ENCODE measurements around the gene ART4.

ART4 gene

DNA sequence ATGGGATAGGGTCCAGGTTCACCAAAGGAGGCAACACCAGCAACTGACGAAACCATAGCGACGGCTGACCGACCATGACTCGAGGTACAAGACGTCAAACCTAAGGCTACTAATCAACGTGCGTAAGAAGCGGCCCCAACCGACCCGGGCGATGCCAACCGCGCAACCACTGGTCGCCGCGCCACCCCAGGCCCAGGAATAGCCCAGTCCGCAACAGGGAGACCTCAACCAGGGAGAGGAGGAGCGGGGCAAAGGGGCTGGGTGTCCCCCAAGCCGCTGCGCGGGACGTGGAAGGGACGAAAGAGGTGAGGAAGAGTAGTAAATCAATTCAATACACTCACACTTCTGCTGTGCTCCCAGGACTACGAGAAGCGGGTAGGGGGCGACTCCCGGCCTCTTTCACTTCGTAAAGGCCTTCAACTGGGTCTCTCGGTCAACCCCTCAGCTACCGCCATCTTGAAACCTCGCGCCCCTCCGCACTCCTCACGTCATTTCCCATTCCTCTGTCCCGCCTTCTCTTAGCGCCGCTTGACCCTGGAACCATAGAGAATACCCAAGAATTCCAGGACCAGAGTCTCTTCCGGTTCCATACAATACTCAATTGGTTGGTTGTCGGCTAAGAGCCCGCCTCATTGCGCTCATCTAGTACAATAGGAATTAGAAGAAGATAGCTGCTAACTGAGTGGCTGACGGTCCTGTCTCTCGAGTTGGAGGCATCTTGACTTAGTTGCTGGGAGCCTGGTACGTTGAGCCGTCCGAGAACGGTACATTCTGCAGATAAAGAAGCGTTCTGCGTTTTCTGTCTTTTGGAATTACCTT, 40.1 kb downstream of the ART4 start, which contains the start of the genes C12orf60 and WBP11:
Gene C12orf60, plus strand, starts transcription at position 660 of the 819 bp plus-strand sequence. CDS start 19,266 bp downstream, outside the sequence.
Gene WBP11, minus strand, starts transcription at position 468 of the 819 bp plus-strand sequence. CDS start 2,095 bp downstream, outside the sequence.
- Histone ChIP-seq H3K36me3 (ENCODE audit: insufficient read depth, low read depth, low read length) (peaks cover 19% of the 10 kb centered on the region), H3K4me1 (ENCODE audit: insufficient read depth, low read length) (peaks cover 9% of the 10 kb centered on the region; the same call in 1 of the 2 replicates), H3K27ac (ENCODE audit: low read length) (peak within 1 kb of the TSS; percentile 85), H3K9ac (ENCODE audit: low read depth, low read length) (peak within 1 kb of the TSS; percentile 96), H3K4me3 (ENCODE audit: low read length) (peak within 1 kb of the TSS; percentile 79), H3K27me3 (ENCODE audit: insufficient read depth, low read length) (no peaks in the 10 kb centered on the region), H3K9me3 (ENCODE audit: insufficient read depth, low read depth, low read length) (no peaks in the 10 kb centered on the region)

DNA sequence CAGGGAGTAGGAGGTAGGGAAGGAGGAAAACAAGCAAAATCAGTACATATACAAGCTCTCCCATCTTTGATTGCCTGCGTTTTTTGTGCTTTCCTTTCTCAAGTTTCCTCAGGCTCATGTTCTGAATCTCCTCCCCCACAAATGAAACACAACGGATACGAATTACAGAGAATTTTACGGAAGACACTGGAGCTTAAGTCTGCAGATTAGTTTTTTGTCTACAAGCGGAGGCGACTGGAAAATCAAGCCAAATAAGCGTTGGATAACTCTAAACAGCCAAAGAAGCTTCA, 40.7 kb downstream of the ART4 start:
- Histone ChIP-seq H3K27me3 (ENCODE audit: insufficient read depth, low read length) (no peaks in the 10 kb centered on the region), H3K36me3 (ENCODE audit: insufficient read depth, low read depth, low read length) (peaks cover 25% of the 10 kb centered on the region), H3K4me3 (ENCODE audit: low read length) (peak overlapping the region; percentile 79), H3K27ac (ENCODE audit: low read length) (peak overlapping the region; percentile 85), H3K9ac (ENCODE audit: low read depth, low read length) (peak overlapping the region; percentile 96), H3K9me3 (ENCODE audit: insufficient read depth, low read depth, low read length) (no peaks in the 10 kb centered on the region), H3K4me1 (ENCODE audit: insufficient read depth, low read length) (peaks cover 9% of the 10 kb centered on the region; the same call in 1 of the 2 replicates)

DNA sequence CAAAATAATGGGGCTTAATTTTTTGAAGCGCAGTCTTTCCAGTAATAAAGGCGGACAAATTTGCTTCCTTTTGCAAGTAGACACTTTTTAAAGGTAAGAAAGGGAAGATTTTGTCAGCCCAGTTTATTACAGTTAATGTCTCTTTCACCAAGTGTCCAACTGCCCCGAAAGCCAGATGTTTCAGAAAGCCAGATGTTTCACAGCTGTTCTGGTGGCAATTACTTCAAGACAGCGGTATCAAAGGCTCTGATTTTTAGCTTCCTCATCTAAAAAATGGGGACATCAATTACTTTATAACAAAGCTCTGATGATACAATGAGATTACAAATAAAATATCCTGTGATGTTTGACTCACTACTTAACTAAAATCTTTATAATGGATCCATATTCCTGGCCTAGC, 41.1 kb downstream of the ART4 start:
- Histone ChIP-seq H3K27me3 (ENCODE audit: insufficient read depth, low read length) (no peaks in the 10 kb centered on the region), H3K36me3 (ENCODE audit: insufficient read depth, low read depth, low read length) (peaks cover 29% of the 10 kb centered on the region), H3K4me1 (ENCODE audit: insufficient read depth, low read length) (peaks cover 9% of the 10 kb centered on the region; the same call in 1 of the 2 replicates), H3K9me3 (ENCODE audit: insufficient read depth, low read depth, low read length) (no peaks in the 10 kb centered on the region), H3K9ac (ENCODE audit: low read depth, low read length) (peak overlapping the region; percentile 96), H3K4me3 (ENCODE audit: low read length) (peak overlapping the region; percentile 79), H3K27ac (ENCODE audit: low read length) (peak overlapping the region; percentile 85)

DNA sequence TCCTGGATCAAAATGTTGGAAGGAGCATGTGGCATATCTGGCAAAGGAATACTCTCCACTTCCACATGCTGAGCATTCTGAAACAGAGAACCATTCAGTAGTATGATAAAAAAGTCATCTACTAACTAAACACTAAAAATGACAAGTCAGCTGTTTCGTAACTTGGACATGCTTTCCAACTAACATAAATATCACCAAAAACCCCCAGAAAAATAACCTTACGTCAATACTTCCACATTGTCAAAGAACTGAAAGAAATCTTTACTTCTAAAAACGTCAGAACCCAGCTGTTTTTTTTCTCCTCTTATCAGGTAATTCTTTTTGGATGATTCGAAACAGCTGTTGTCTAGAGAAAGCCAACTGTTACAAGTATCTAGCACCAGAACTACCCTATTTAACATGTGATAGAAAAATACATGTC, 48.3 kb downstream of the ART4 start:
- Histone ChIP-seq H3K4me3 (ENCODE audit: low read length) (no peak overlapping the region), H3K4me1 (ENCODE audit: insufficient read depth, low read length) (no peaks in the 10 kb centered on the region), H3K27me3 (ENCODE audit: insufficient read depth, low read length) (no peaks in the 10 kb centered on the region), H3K9me3 (ENCODE audit: insufficient read depth, low read depth, low read length) (no peaks in the 10 kb centered on the region), H3K27ac (ENCODE audit: low read length) (no peak overlapping the region), H3K9ac (ENCODE audit: low read depth, low read length) (no peak overlapping the region), H3K36me3 (ENCODE audit: insufficient read depth, low read depth, low read length) (peaks cover 98% of the 10 kb centered on the region)

DNA sequence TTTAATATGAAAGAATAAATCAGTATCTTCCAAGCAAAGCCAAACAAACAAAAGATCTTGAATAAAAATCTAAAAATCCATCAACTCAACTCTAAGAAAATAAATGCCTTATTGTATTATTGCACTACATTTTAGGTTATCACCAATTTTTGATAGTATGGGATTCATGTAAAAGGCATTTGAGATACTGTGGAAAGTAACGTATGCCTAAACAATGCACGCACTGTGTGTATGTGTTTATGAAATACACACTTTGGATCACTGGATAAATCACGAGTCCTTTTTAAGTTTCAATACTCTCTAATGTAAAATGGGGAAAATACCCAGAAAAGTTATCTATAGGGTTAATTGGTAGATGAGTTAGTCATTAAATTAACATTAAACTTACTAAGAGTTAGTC, 57.8 kb downstream of the ART4 start:
- Histone ChIP-seq H3K9ac (ENCODE audit: low read depth, low read length) (no peak overlapping the region), H3K4me3 (ENCODE audit: low read length) (no peak overlapping the region), H3K27ac (ENCODE audit: low read length) (no peak overlapping the region), H3K36me3 (ENCODE audit: insufficient read depth, low read depth, low read length) (peaks cover 65% of the 10 kb centered on the region), H3K9me3 (ENCODE audit: insufficient read depth, low read depth, low read length) (no peaks in the 10 kb centered on the region), H3K4me1 (ENCODE audit: insufficient read depth, low read length) (no peaks in the 10 kb centered on the region), H3K27me3 (ENCODE audit: insufficient read depth, low read length) (no peaks in the 10 kb centered on the region)

DNA sequence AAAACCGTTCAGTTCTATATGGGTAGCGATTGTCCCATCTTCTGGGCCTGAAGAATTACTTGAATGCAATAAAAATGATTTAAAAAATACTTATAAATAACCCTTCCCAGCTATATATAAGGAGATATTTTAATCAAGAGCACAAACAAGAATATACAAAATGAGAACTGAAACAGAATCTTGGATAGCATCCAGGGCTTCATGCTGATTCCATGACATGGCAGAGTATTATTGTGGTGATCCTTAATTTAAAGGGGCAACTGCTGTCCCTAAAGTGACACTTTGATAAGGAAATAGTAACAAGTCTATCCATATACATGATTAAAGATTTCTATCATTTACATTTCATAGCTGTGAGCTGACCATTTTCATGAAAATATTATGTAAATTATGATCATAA, 58.9 kb downstream of the ART4 start:
- Histone ChIP-seq H3K9me3 (ENCODE audit: insufficient read depth, low read depth, low read length) (no peaks in the 10 kb centered on the region), H3K27me3 (ENCODE audit: insufficient read depth, low read length) (no peaks in the 10 kb centered on the region), H3K4me1 (ENCODE audit: insufficient read depth, low read length) (no peaks in the 10 kb centered on the region), H3K27ac (ENCODE audit: low read length) (no peak overlapping the region), H3K36me3 (ENCODE audit: insufficient read depth, low read depth, low read length) (peaks cover 54% of the 10 kb centered on the region), H3K9ac (ENCODE audit: low read depth, low read length) (no peak overlapping the region), H3K4me3 (ENCODE audit: low read length) (no peak overlapping the region)

DNA sequence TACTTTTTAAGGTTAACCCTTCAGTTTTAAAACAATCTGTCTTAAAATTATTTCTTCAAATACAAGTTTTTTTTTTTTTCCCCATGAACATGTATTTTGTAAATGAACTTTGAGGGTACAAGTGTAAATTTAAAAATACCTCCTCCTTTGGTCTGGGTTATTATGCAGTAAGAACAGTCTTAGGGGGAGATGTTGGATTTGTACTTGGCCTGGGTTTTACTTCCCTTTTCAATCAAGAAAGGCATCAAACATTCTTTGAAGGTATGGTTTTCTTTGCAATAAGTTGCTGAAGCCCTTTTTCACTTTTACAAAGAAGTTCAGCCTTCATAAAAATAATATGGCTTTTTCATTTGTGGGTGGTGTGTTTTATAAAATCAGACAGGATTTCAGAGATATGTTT, 60.6 kb downstream of the ART4 start:
- no peak overlapping the region for H3K27ac ChIP-seq (ENCODE audit: low read length)
- H3K9me3 ChIP-seq (ENCODE audit: insufficient read depth, low read depth, low read length) = no peaks in the 10 kb centered on the region
- no peak overlapping the region for H3K4me3 ChIP-seq (ENCODE audit: low read length)
- H3K9ac ChIP-seq (ENCODE audit: low read depth, low read length) = no peak overlapping the region
- H3K36me3 ChIP-seq (ENCODE audit: insufficient read depth, low read depth, low read length) = peaks cover 37% of the 10 kb centered on the region
- H3K4me1 ChIP-seq (ENCODE audit: insufficient read depth, low read length) = no peaks in the 10 kb centered on the region
- H3K27me3 ChIP-seq (ENCODE audit: insufficient read depth, low read length) = no peaks in the 10 kb centered on the region

DNA sequence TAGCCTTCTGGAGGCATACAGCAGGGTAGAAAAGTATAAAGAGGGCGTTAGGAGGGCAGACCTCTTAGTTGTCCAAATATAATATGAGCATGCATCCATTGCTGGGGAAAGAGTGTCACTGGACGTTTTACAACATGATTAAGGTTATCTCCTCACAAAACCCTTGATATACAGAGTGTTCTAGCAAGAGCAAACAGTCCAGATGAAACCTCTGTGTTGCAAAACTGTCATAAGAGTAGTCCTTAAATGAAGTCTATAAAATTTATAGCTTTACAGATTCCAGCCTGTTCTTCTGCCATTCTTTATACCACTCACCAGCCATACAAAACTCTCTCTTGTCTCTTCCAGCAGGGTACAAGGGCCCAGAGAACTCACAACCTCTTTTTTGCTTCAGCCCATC, 61.8 kb downstream of the ART4 start:
- Histone ChIP-seq H3K27me3 (ENCODE audit: insufficient read depth, low read length) (no peaks in the 10 kb centered on the region), H3K4me1 (ENCODE audit: insufficient read depth, low read length) (0 out of 2 replicates have a peak, but pooled peaks cover 4% of the 10 kb centered on the region), H3K27ac (ENCODE audit: low read length) (no peak overlapping the region), H3K9ac (ENCODE audit: low read depth, low read length) (no peak overlapping the region), H3K4me3 (ENCODE audit: low read length) (no peak overlapping the region), H3K9me3 (ENCODE audit: insufficient read depth, low read depth, low read length) (no peaks in the 10 kb centered on the region), H3K36me3 (ENCODE audit: insufficient read depth, low read depth, low read length) (peaks cover 25% of the 10 kb centered on the region)

DNA sequence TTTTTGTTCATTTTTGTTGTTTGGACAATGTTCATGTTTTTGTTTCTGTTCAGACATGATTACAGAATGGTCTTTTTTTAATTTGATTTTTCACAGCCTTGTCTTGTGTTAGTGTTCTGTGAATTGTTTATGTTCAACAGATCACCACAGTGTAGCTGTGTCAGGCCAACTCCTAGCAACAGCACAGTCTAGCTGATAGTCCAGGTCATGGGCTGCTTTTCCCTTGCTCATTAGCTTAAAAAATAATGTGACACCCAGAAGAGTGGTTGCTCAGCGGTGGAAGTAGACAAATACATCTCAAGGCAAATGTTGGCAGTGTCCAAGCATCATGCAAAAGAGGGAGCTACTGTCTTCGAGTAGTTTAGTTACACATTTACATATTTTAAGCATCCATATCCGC, 62.5 kb downstream of the ART4 start:
- H3K9ac ChIP-seq (ENCODE audit: low read depth, low read length) = no peak overlapping the region
- H3K4me1 ChIP-seq (ENCODE audit: insufficient read depth, low read length) = peaks cover 9% of the 10 kb centered on the region; the same call in 1 of the 2 replicates
- no peaks in the 10 kb centered on the region for H3K9me3 ChIP-seq (ENCODE audit: insufficient read depth, low read depth, low read length)
- H3K27ac ChIP-seq (ENCODE audit: low read length) = no peak overlapping the region
- H3K36me3 ChIP-seq (ENCODE audit: insufficient read depth, low read depth, low read length) = peaks cover 18% of the 10 kb centered on the region
- no peak overlapping the region for H3K4me3 ChIP-seq (ENCODE audit: low read length)
- no peaks in the 10 kb centered on the region for H3K27me3 ChIP-seq (ENCODE audit: insufficient read depth, low read length)

DNA sequence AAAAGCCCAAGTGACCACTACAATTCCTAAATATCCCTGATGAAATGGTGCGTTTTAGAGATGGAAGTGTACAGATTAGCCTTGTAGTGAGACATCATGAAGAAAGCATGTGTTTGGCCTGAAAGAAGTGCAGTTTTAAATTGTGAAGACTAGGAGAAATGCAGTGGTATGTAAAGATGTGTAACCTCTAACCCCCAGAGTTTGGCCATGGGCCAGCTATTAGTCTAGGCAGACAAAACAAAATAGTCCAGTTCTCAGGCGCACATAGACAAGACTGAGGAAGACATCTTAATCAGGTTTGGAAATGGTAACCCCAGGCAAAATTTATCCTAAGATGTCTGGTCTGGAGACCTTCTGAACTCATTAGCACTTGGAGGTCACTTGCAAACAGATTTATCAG, 63.5 kb downstream of the ART4 start:
- no peaks in the 10 kb centered on the region for H3K9me3 ChIP-seq (ENCODE audit: insufficient read depth, low read depth, low read length)
- H3K36me3 ChIP-seq (ENCODE audit: insufficient read depth, low read depth, low read length) = peaks cover 8% of the 10 kb centered on the region; the same call in 1 of the 2 replicates
- peaks cover 13% of the 10 kb centered on the region; the same call in 1 of the 2 replicates for H3K4me1 ChIP-seq (ENCODE audit: insufficient read depth, low read length)
- no peak overlapping the region for H3K27ac ChIP-seq (ENCODE audit: low read length)
- no peak overlapping the region for H3K9ac ChIP-seq (ENCODE audit: low read depth, low read length)
- H3K4me3 ChIP-seq (ENCODE audit: low read length) = no peak overlapping the region
- no peaks in the 10 kb centered on the region for H3K27me3 ChIP-seq (ENCODE audit: insufficient read depth, low read length)

DNA sequence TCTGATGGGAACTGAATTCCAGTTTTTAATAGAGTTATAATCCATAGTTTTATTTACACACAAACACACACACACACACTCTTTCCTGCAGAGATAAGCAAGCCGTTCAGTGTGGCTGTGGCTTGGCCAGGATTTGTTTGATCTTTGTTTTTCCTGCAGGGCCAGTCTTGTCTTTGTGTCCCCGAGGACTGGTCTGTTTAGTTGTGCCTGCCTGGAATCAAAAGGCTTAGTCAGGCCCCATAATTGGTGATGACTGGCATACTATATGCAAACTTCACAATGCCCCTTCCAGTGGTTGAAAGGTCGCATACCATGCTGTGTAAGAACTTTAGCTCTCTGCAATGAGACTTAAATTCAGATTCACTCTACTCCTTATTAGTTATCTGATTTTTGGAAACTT, 66.1 kb downstream of the ART4 start:
- peaks cover 13% of the 10 kb centered on the region; the same call in 1 of the 2 replicates for H3K4me1 ChIP-seq (ENCODE audit: insufficient read depth, low read length)
- H3K27me3 ChIP-seq (ENCODE audit: insufficient read depth, low read length) = no peaks in the 10 kb centered on the region
- no peak overlapping the region for H3K4me3 ChIP-seq (ENCODE audit: low read length)
- H3K27ac ChIP-seq (ENCODE audit: low read length) = no peak overlapping the region
- H3K9ac ChIP-seq (ENCODE audit: low read depth, low read length) = no peak overlapping the region
- no peaks in the 10 kb centered on the region for H3K9me3 ChIP-seq (ENCODE audit: insufficient read depth, low read depth, low read length)
- H3K36me3 ChIP-seq (ENCODE audit: insufficient read depth, low read depth, low read length) = no peaks in the 10 kb centered on the region
